ENCODE measurements around the gene GIGYF2. TPM values are rescaled to one million over a fixed set of nuclear protein-coding genes. Genes with fewer than 3 reads are reported as not detected.

The GIGYF2 gene
- total and polyA plus RNA-seq, 2 experiments from 2014 or later = 29.8 to 63.6 TPM

- Histone ChIP-seq H4K20me1 (ENCODE audit: insufficient read depth, poor library complexity, severe bottlenecking) (no peaks in the 10 kb centered on the region), H3K9me2 (replicated peaks; ENCODE audit: insufficient read depth) (no peaks in the 10 kb centered on the region), H3K27me3 (no peaks in the 10 kb centered on the region), H3K36me3 (replicated peaks; ENCODE audit: insufficient read depth, low read depth) (no peaks in the 10 kb centered on the region), H3K9me3 (ENCODE audit: low read depth) (no peaks in the 10 kb centered on the region), H3K79me2 (no peaks in the 10 kb centered on the region), H2AFZ (no peak overlapping the region), H3K27ac (no peak overlapping the region), H3K4me1 (ENCODE audit: insufficient read depth) (peaks cover 10% of the 10 kb centered on the region), H3K4me3 (no peak overlapping the region), H3K4me2 (no peak overlapping the region)
- TF ChIP-seq EZH2phosphoT487 (IDR thresholded peaks at IDR 0.05; ENCODE audit: low read depth, severe bottlenecking, unreplicated experiment) (no peak), EZH2 (IDR thresholded peaks at IDR 0.05; ENCODE audit: borderline replicate concordance) (no peak), CTCF (IDR thresholded peaks at IDR 0.05; ENCODE audit: poor library complexity) (no peak)
- DNase-seq (ENCODE audit: low spot score) = no peak
These were observed 86.1 kb downstream of the GIGYF2 start for GRCh38 chr2:232783278-232783677.

GRCh38 chr2:232787806-232788205, 90.7 kb downstream of the GIGYF2 start:
- Histone ChIP-seq H2AFZ (no peak overlapping the region), H3K4me3 (no peak overlapping the region), H4K20me1 (ENCODE audit: insufficient read depth, poor library complexity, severe bottlenecking) (no peaks in the 10 kb centered on the region), H3K36me3 (replicated peaks; ENCODE audit: insufficient read depth, low read depth) (no peaks in the 10 kb centered on the region), H3K9me3 (ENCODE audit: low read depth) (no peaks in the 10 kb centered on the region), H3K79me2 (peaks cover 3% of the 10 kb centered on the region), H3K4me1 (ENCODE audit: insufficient read depth) (peaks cover 6% of the 10 kb centered on the region), H3K9me2 (replicated peaks; ENCODE audit: insufficient read depth) (no peaks in the 10 kb centered on the region), H3K27me3 (no peaks in the 10 kb centered on the region), H3K27ac (no peak overlapping the region), H3K4me2 (no peak overlapping the region)
- no peak for DNase-seq (ENCODE audit: low spot score)
- TF ChIP-seq EZH2 (IDR thresholded peaks at IDR 0.05; ENCODE audit: borderline replicate concordance) = no peak
- no peak for TF ChIP-seq CTCF (IDR thresholded peaks at IDR 0.05; ENCODE audit: poor library complexity)
- no peak for TF ChIP-seq EZH2phosphoT487 (IDR thresholded peaks at IDR 0.05; ENCODE audit: low read depth, severe bottlenecking, unreplicated experiment)

GRCh38 chr2:232789082-232789481, 92.0 kb downstream of the GIGYF2 start:
- Histone ChIP-seq H3K4me2 (no peak overlapping the region), H3K9me2 (replicated peaks; ENCODE audit: insufficient read depth) (no peaks in the 10 kb centered on the region), H3K4me1 (ENCODE audit: insufficient read depth) (peaks cover 6% of the 10 kb centered on the region), H3K9me3 (ENCODE audit: low read depth) (no peaks in the 10 kb centered on the region), H3K27me3 (no peaks in the 10 kb centered on the region), H2AFZ (no peak overlapping the region), H3K79me2 (peaks cover 3% of the 10 kb centered on the region), H3K36me3 (replicated peaks; ENCODE audit: insufficient read depth, low read depth) (no peaks in the 10 kb centered on the region), H3K27ac (peak overlapping the region; percentile 20), H4K20me1 (ENCODE audit: insufficient read depth, poor library complexity, severe bottlenecking) (no peaks in the 10 kb centered on the region), H3K4me3 (no peak overlapping the region)
- TF ChIP-seq EZH2 (IDR thresholded peaks at IDR 0.05; ENCODE audit: borderline replicate concordance) = no peak
- no peak for TF ChIP-seq EZH2phosphoT487 (IDR thresholded peaks at IDR 0.05; ENCODE audit: low read depth, severe bottlenecking, unreplicated experiment)
- TF ChIP-seq CTCF (IDR thresholded peaks at IDR 0.05; ENCODE audit: poor library complexity) = no peak
- 35% methylated on average over 4 of the region's 4 CpGs for WGBS (ENCODE audit: low lambda C conversion rate, missing lambda C conversion rate)
- DNase-seq (ENCODE audit: low spot score) = peak; percentile 10

GRCh38 chr2:232791518-232791917, 94.4 kb downstream of the GIGYF2 start:
- TF ChIP-seq EZH2 (IDR thresholded peaks at IDR 0.05; ENCODE audit: borderline replicate concordance) (no peak), EZH2phosphoT487 (IDR thresholded peaks at IDR 0.05; ENCODE audit: low read depth, severe bottlenecking, unreplicated experiment) (no peak), CTCF (IDR thresholded peaks at IDR 0.05; ENCODE audit: poor library complexity) (no peak)
- Histone ChIP-seq H3K27ac (no peak overlapping the region), H2AFZ (no peak overlapping the region), H3K27me3 (no peaks in the 10 kb centered on the region), H3K9me2 (replicated peaks; ENCODE audit: insufficient read depth) (no peaks in the 10 kb centered on the region), H3K79me2 (peaks cover 3% of the 10 kb centered on the region), H3K4me3 (no peak overlapping the region), H3K36me3 (replicated peaks; ENCODE audit: insufficient read depth, low read depth) (no peaks in the 10 kb centered on the region), H3K4me2 (no peak overlapping the region), H3K4me1 (ENCODE audit: insufficient read depth) (peaks cover 6% of the 10 kb centered on the region), H4K20me1 (ENCODE audit: insufficient read depth, poor library complexity, severe bottlenecking) (no peaks in the 10 kb centered on the region), H3K9me3 (ENCODE audit: low read depth) (no peaks in the 10 kb centered on the region)
- DNase-seq (ENCODE audit: low spot score) = no peak
- WGBS (ENCODE audit: low lambda C conversion rate, missing lambda C conversion rate) = 97% methylated on average over 4 of the region's 4 CpGs

Data from hepatocyte (in vitro differentiated cells).